HUES64 (cell line): ENCODE measurements around the gene PCDH10. TPM values are rescaled to one million over a fixed set of nuclear protein-coding genes. Genes with fewer than 3 reads are reported as not detected.

Experiments
- H3K27ac ChIP-seq: 2 replicates; pipeline ENCODE4 v1.7.0; 2013; ENCODE audit warnings: low read depth, low read length, inconsistent platforms
- H3K27me3 ChIP-seq: 2 replicates; pipeline ENCODE4 v1.6.1; 2013; ENCODE audit warnings: mild to moderate bottlenecking, low read length; ENCODE audit not compliant: insufficient read depth
- H3K36me3 ChIP-seq: 2 replicates; pipeline ENCODE4 v1.6.1; 2013; ENCODE audit warnings: mild to moderate bottlenecking, low read length; ENCODE audit not compliant: insufficient read depth
- H3K4me1 ChIP-seq: 2 replicates; pipeline ENCODE4 v1.6.1; 2013; ENCODE audit warnings: mild to moderate bottlenecking, low read length, moderate library complexity; ENCODE audit not compliant: insufficient read depth
- H3K4me3 ChIP-seq: 2 replicates; pipeline ENCODE4 v1.5.1; 2013; ENCODE audit warnings: mild to moderate bottlenecking, low read length, moderate library complexity
- H3K9ac ChIP-seq: 2 replicates; pipeline ENCODE4 v1.6.1; 2013; ENCODE audit warnings: mild to moderate bottlenecking, low read depth, low read length
- H3K9me3 ChIP-seq: 2 replicates; pipeline ENCODE4 v1.6.1; 2013; ENCODE audit warnings: low read depth, low read length; ENCODE audit not compliant: insufficient read depth
- WGBS: fragments of 150-250, 120-280 bp; methylation state at CpG from one replicate; pipeline ENCODE4 v1.1.7; 2013; ENCODE audit warnings: missing lambda C conversion rate; 5-methylcytosine and 5-hydroxymethylcytosine counted together
- polyA plus RNA-seq, 2 experiments: library from polyadenylated mRNA; stranded (reverse); fragments of 50-300 nt; gene quantifications; one replicate each; pipeline ENCODE4 v1.2.3, GENCODE V29; 2013

Gene PCDH10
- polyA plus RNA-seq (2013, experiment 1 of 2), result 16.2 TPM
- polyA plus RNA-seq (2013, experiment 2 of 2), result 21.7 TPM

DNA sequence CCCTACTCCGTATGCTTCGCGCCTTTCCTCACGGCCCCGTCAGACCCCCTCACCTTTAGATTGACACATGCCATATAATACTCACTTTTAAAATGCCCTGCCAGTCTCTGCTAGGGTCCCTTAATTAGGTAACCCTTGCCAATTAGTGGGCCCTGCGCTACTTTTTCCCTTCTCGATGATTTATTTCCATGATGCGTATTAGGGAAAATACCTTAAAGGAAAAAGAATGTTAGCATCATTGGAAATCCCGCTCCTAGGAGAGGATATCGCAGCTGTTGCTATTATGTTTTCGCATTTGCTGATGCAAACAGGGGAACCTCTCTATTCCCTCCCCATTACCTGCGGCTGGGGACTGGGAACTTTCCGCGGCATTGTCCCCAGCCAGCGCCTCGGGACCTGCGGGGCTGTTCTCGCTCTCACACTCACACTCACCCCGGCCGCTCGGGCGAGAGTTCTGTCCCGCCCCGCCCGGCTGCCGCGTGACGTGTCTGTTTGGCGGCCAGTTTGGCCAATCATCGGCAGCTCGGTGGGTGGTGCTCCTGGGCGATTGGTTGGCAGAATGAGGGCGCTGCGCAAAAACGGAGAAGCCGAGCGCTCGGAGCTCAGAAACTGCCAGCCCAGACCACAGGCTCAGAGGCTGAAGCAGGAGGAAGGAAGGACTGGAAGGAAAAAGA lies at the start of gene PCDH10:
Gene PCDH10 (plus strand): TSS at position 605 of the 674 bp plus-strand sequence. CDS start 847 bp downstream, outside the sequence.
- Histone ChIP-seq H3K36me3 (no peaks in the 10 kb centered on the region), H3K4me1 (peaks cover 22% of the 10 kb centered on the region; the same call in 1 of the 2 replicates), H3K27me3 (peaks cover 85% of the 10 kb centered on the region), H3K4me3 (peak within 1 kb of the TSS; percentile 72), H3K9me3 (no peaks in the 10 kb centered on the region), H3K9ac (0 out of 2 replicates have a peak within 1 kb of the TSS, but pooled peaks have one; percentile 5), H3K27ac (no peak within 1 kb of the TSS)
- 1% methylated on average over 38 of the region's 38 CpGs for WGBS

DNA sequence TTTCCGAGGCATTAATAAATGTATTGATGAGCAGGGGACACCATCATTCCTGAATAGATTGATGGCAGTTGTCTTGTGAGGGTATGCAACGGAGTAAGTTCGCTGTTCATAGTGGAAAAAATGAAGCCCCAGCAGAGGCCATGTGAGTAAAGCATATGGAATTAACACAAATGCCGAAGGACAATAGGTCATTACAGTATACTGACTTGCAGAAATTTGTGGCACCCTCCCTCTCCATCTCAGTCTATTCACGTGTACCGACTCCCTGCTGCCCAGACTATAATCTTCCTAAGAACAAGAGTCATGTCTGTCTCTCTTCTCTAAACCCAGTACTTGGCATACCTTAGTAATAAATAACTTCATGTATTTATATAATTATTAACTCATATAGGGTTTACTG lies 47.1 kb upstream of the PCDH10 start:
- Histone ChIP-seq H3K36me3 (no peaks in the 10 kb centered on the region), H3K27me3 (no peaks in the 10 kb centered on the region), H3K4me3 (no peak overlapping the region), H3K27ac (no peak overlapping the region), H3K9me3 (no peaks in the 10 kb centered on the region), H3K4me1 (peaks cover 20% of the 10 kb centered on the region), H3K9ac (no peak overlapping the region)
- WGBS, result 84% methylated on average over 6 of the region's 6 CpGs

- Histone ChIP-seq H3K4me3 (no peak overlapping the region), H3K27me3 (no peaks in the 10 kb centered on the region), H3K27ac (no peak overlapping the region), H3K4me1 (peaks cover 12% of the 10 kb centered on the region; the same call in 1 of the 2 replicates), H3K9me3 (no peaks in the 10 kb centered on the region), H3K9ac (no peak overlapping the region), H3K36me3 (no peaks in the 10 kb centered on the region)
- WGBS, result 89% methylated on average over 3 of the region's 4 CpGs
Observed at GRCh38 chr4:133102612-133103409, 46.3 kb upstream of the PCDH10 start.

GRCh38 chr4:133112641-133113040 lies 36.5 kb upstream of the PCDH10 start:
- no peaks in the 10 kb centered on the region for H3K36me3 ChIP-seq
- H3K9ac ChIP-seq, result no peak overlapping the region
- H3K27ac ChIP-seq, result no peak overlapping the region
- no peaks in the 10 kb centered on the region for H3K9me3 ChIP-seq
- peaks cover 10% of the 10 kb centered on the region for H3K4me1 ChIP-seq
- H3K27me3 ChIP-seq, result no peaks in the 10 kb centered on the region
- no peak overlapping the region for H3K4me3 ChIP-seq

DNA sequence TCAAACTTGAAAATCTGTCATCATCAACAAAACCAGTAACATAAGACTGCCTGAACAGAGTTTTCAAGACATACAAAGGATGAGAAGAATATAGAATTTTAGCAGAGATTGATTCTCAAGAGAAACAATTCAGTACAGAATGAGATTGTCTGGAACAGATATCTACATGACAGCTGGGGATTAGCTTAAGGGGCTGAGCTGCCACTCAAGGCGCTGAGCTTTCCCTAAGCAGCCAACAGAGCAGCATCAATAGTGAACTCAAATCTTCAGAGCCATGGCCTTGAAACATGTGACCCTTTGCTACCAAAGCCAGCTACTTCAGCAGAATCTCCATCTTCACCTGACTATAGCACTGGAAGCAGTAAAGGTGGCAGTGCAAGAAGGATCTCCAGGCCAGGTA lies 24.3 kb upstream of the PCDH10 start:
- no peaks in the 10 kb centered on the region for H3K9me3 ChIP-seq
- no peaks in the 10 kb centered on the region for H3K36me3 ChIP-seq
- H3K9ac ChIP-seq, result no peak overlapping the region
- no peaks in the 10 kb centered on the region for H3K27me3 ChIP-seq
- H3K4me1 ChIP-seq, result peaks cover 4% of the 10 kb centered on the region; the same call in 1 of the 2 replicates
- no peak overlapping the region for H3K27ac ChIP-seq
- 88% methylated on average over 1 of the region's 1 CpG for WGBS
- no peak overlapping the region for H3K4me3 ChIP-seq

- Histone ChIP-seq H3K36me3 (no peaks in the 10 kb centered on the region), H3K9me3 (no peaks in the 10 kb centered on the region), H3K4me1 (peaks cover 30% of the 10 kb centered on the region), H3K27ac (no peak overlapping the region), H3K27me3 (no peaks in the 10 kb centered on the region), H3K4me3 (no peak overlapping the region), H3K9ac (no peak overlapping the region)
- WGBS, result 98% methylated on average over 3 of the region's 3 CpGs
Observed at GRCh38 chr4:133127500-133127899, 21.6 kb upstream of the PCDH10 start.

DNA sequence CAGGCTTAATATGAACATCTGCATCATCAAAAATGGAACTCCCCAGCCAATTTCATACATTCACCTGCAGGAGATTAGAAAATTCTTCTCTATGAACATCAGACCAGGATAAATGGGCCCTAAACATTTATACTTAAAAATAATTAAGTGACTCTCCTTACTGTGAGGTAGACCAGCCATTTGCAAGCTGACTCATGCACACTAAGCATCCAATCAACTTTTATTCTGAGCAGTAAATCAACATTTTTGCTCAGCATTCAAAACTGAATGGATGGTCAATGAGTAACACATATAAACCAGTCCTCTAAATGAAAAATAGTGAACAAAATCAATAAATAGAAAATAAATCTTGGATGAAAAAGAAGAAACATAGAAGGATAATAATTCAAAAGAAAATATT lies 19.9 kb upstream of the PCDH10 start:
- Histone ChIP-seq H3K4me1 (peaks cover 35% of the 10 kb centered on the region), H3K4me3 (no peak overlapping the region), H3K27ac (no peak overlapping the region), H3K27me3 (no peaks in the 10 kb centered on the region), H3K36me3 (no peaks in the 10 kb centered on the region), H3K9me3 (no peaks in the 10 kb centered on the region), H3K9ac (no peak overlapping the region)

DNA sequence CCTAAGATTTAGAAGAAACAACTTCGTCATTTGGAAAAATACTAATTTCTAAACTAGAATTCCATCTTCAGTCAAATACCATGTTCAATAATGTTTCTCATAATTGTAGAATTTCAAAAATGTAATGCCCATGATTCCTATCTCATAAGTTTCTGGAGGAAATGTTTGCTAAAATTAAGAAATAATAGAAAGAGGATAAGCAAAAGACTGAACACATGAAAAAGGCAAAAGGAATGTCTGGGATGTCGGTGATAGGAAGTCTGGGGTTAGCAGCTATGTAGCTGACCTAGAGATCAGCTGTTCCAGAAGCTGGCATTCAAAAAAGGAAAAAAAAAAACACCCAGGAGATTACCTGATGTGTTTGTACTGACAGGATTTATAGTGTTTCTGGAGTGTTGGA lies 18.9 kb upstream of the PCDH10 start:
- Histone ChIP-seq H3K9me3 (no peaks in the 10 kb centered on the region), H3K27ac (no peak overlapping the region), H3K9ac (no peak overlapping the region), H3K27me3 (no peaks in the 10 kb centered on the region), H3K36me3 (no peaks in the 10 kb centered on the region), H3K4me1 (peaks cover 35% of the 10 kb centered on the region), H3K4me3 (no peak overlapping the region)
- WGBS, result 86% methylated on average over 2 of the region's 2 CpGs

DNA sequence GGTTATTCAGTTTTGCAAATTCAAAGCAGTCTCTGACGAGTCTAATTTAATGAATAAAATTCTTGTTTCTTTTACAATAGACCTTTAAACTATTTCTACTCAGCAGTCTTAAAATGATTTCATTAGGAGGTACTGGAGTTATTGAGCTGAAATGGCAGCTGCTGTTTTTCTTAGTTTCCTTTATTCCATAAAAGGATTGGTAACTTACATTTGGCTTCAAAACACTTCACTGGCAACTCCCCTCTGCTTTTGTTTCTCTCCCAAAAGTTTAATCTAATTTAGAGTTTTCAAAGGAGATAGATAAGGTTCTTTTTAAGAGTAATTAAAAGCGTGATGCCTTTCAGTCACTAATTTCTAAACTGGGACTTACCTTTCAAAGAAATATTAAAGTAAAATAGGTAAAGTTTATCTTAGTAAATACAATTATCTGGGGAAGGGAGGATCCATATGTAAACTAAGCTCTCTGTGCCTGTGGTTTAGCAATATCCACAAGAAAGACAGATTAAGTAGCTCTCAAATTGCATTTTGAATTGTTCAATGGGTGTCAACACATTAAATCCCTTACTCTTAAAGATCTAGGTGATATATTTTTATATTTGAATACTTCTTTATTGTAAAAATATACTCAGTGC lies 17.1 kb upstream of the PCDH10 start:
- peak overlapping the region; percentile 31 for H3K4me3 ChIP-seq
- no peaks in the 10 kb centered on the region for H3K36me3 ChIP-seq
- H3K27ac ChIP-seq, result peak overlapping the region; percentile 87
- H3K27me3 ChIP-seq, result no peaks in the 10 kb centered on the region
- H3K9me3 ChIP-seq, result no peaks in the 10 kb centered on the region
- peaks cover 35% of the 10 kb centered on the region for H3K4me1 ChIP-seq
- WGBS, result no CpG with 5 or more reads among the region's 2 CpGs
- peak overlapping the region; percentile 53 for H3K9ac ChIP-seq

DNA sequence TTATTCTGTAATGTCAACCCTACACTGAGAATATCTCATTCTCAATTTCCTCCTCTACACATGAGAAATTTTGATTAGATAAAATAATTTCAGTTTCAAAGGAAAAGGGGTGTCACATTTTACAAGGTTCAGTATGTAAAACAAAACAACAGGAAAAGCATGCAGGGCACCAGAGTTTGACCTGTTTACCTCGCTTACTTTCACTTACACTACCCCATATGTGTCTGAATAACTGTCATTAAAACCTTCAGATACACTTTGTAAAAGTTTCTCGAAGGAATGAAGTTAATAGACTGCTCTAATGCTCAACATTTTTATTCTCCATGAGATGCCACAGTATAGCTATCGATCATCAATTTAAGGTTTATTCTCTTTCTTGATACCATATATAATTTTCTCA lies 12.3 kb upstream of the PCDH10 start:
- Histone ChIP-seq H3K27ac (no peak overlapping the region), H3K9ac (no peak overlapping the region), H3K36me3 (no peaks in the 10 kb centered on the region), H3K9me3 (no peaks in the 10 kb centered on the region), H3K4me1 (peaks cover 11% of the 10 kb centered on the region), H3K4me3 (no peak overlapping the region), H3K27me3 (no peaks in the 10 kb centered on the region)
- WGBS, result over 99% methylated on average over 3 of the region's 3 CpGs

GRCh38 chr4:133137571-133137970 lies 11.5 kb upstream of the PCDH10 start:
- no peaks in the 10 kb centered on the region for H3K27me3 ChIP-seq
- no CpG with 5 or more reads among the region's 1 CpG for WGBS
- no peaks in the 10 kb centered on the region for H3K36me3 ChIP-seq
- H3K9ac ChIP-seq, result no peak overlapping the region
- no peaks in the 10 kb centered on the region for H3K9me3 ChIP-seq
- H3K4me1 ChIP-seq, result peaks cover 4% of the 10 kb centered on the region
- H3K27ac ChIP-seq, result no peak overlapping the region
- H3K4me3 ChIP-seq, result no peak overlapping the region
